GM18499 (cell line): ENCODE data around the gene KMT2E.

Experiments
- ATAC-seq: cut with Tn5 transposase; IDR thresholded peaks from one replicate; pipeline ENCODE4 v1.9.1; 2021; ENCODE audit warnings: moderate number of reproducible peaks; ENCODE audit not compliant: insufficient read depth, unreplicated experiment

The KMT2E gene

GRCh38 chr7:105156731-105157130 lies 142.7 kb downstream of the KMT2E start:
- no peak for ATAC-seq

- no peak for ATAC-seq
These were observed 143.3 kb downstream of the KMT2E start for GRCh38 chr7:105157278-105157677.

GRCh38 chr7:105161366-105161765 lies 147.4 kb downstream of the KMT2E start:
- ATAC-seq: no peak
